Retinal pigment epithelial cell (primary cell): ENCODE measurements around the gene TLCD1.

ENCODE experiments used
- DNase-seq: peaks from one replicate; pipeline ENCODE4 v3.0.0-alpha.2; 2010; ENCODE audit warnings: low read depth
- H3K4me3 ChIP-seq: 2 replicates; pipeline ENCODE4 v1.5.1; 2011; ENCODE audit warnings: mild to moderate bottlenecking, low read length, control low read depth, moderate library complexity
- TF ChIP-seq, protein P1 (sequence below): conservative IDR thresholded peaks from 2 replicates; pipeline ENCODE4 v1.5.1; 2011; ENCODE audit warnings: low read depth, low read length, control low read depth, inconsistent platforms

The TLCD1 gene

DNA sequence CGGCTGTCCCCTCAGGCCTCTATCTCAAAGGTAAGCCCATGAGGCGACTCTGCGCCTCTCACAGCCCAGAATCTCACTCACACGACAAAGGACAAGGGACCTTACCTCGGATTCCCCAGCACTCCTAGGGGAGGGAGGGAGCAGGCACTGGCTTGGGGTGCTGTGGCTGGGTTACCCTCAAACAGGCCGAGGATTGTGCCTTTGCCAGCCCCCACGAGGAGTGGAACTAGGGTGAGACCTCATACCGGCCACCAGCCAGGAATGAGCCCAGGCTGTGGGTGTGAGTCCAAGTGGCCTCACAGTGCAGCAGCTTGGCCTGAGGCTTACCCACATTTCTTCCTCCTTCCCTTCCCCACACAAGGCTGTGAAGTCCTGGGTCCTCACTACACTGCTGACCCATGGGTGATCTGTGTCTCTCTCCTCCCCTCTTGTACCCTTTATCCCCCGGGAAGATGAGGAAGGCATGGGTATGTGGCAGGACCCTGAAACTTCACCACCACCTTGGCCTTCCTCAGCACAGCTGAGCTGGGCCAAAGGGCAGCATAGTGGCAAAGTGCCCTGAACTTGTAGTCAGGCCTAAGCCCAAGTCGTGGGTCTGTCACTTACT is 20.2 kb downstream of the TLCD1 start:
- TF ChIP-seq, protein P1, sequence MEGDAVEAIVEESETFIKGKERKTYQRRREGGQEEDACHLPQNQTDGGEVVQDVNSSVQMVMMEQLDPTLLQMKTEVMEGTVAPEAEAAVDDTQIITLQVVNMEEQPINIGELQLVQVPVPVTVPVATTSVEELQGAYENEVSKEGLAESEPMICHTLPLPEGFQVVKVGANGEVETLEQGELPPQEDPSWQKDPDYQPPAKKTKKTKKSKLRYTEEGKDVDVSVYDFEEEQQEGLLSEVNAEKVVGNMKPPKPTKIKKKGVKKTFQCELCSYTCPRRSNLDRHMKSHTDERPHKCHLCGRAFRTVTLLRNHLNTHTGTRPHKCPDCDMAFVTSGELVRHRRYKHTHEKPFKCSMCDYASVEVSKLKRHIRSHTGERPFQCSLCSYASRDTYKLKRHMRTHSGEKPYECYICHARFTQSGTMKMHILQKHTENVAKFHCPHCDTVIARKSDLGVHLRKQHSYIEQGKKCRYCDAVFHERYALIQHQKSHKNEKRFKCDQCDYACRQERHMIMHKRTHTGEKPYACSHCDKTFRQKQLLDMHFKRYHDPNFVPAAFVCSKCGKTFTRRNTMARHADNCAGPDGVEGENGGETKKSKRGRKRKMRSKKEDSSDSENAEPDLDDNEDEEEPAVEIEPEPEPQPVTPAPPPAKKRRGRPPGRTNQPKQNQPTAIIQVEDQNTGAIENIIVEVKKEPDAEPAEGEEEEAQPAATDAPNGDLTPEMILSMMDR: no peak
- no peak overlapping the region for H3K4me3 ChIP-seq
- no peak for DNase-seq

DNA sequence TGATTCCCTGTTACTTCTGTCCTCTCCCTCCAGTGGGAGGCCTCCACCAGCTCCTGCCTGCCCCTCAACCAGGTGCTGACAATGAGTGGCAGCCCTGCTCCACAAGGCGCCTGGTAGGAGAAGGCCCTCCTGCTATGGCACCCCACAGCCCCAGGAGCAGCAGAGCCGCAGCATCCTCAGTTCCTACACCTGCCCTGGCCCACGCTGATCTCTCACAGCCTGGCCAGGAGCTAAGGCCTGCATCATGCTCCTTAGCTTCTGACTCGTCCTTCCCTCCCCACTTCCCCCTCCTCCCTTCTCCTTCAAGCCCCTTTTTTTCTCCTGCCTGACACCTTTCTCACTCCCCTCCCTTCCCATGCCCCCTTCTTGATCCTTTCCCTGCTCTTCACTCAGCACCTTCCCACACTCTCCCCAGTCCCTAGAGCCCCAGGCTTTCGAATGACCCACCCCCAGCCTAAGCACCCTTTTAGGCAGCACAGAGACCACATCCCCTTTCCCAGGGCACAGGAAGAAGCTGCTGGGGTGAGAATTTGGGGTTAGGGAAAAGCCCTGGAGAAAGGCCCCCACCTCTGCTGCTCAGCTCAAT is 20.9 kb downstream of the TLCD1 start:
- DNase-seq: no peak
- H3K4me3 ChIP-seq: no peak overlapping the region
- TF ChIP-seq, protein P1: no peak

DNA sequence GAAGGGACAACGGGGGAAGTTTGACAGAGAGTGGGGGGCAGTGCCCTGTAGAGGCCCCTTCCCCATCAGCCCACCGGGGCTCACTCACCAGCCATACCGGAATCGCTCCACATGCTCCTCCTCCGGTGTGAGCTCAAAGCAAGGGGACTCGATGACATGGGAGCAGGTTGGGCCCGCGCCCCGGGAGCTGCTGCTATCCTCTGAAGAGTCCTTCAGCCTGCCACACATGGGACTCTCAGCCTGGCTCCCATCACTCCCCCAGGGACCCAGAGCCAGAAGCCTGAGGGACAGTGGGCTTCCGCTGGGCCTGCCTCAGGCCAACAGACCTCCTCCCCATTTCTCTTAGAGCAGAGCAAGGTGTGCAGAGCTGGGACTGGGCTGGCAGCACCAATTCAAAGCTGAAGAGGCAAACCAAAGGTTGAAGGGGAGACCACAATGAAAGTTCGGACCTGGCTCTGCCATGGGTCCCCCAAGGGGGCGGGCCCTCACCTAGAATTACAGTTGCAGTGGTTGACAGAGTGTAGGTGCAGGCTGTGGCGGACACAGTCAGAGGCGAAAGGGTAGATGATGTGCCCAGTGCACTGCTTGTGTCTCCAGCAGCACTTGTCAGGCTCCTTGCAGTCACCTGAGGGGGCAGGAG is 21.7 kb downstream of the TLCD1 start:
- TF ChIP-seq, protein P1: no peak

DNA sequence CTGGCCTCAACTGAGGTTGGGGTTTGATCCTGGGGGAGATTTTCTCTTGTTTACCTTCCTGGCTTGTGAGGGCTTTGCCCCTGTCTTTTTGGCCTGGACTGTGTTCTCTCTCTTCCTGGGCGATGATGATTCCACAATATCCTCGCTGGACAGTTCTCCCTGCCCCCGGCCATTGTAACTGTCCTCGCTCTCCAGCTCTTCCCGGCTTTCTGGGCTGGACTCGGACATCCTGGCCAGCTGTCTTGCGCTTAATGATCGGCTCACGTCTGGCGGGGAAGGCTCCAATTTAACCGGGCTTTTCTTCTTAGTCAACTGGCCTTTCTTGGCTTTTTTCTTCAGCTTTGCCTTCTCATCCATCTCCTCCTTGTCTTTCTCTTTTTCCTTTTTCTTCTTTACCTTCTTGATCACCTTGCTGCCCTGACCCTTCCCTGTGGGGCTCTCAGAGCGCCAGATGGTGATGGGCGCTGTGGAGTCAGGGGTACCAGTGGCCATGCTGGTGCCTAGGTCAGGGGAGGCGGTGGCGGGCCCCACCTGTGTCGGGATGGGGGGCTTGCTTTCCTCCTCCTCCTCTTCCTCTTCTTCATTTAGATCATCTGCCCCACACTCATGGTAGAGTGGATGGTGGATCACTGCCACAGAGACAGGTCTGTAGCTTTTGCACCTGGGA is 22.3 kb downstream of the TLCD1 start:
- no peak for DNase-seq
- H3K4me3 ChIP-seq: no peak overlapping the region
- TF ChIP-seq, protein P1: no peak

More for the DNA sequence above, 21.7 kb downstream of the TLCD1 start:
- no peak overlapping the region for H3K4me3 ChIP-seq
- no peak for DNase-seq

DNA sequence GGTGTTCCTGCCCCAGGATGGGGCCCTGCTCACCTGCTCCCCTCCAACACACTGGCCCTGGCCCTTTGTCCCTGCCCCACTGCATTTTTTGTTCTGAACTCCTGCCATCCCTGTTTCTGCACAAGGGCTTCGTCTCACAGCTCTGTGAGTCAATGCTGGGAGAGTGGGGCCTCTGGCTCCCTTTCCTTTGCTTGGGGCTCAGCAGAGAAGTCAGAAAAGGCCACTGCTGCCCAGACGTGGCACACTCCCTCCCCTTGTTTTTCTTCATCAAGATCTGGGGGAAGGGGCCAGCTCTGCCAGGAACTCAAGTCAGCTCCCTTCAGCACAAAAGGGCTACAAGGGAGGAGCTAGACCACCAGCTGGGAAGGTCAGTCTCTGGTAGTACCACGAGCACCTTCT is 23.3 kb downstream of the TLCD1 start:
- DNase-seq: no peak
- TF ChIP-seq, protein P1: no peak
- H3K4me3 ChIP-seq: no peak overlapping the region

DNA sequence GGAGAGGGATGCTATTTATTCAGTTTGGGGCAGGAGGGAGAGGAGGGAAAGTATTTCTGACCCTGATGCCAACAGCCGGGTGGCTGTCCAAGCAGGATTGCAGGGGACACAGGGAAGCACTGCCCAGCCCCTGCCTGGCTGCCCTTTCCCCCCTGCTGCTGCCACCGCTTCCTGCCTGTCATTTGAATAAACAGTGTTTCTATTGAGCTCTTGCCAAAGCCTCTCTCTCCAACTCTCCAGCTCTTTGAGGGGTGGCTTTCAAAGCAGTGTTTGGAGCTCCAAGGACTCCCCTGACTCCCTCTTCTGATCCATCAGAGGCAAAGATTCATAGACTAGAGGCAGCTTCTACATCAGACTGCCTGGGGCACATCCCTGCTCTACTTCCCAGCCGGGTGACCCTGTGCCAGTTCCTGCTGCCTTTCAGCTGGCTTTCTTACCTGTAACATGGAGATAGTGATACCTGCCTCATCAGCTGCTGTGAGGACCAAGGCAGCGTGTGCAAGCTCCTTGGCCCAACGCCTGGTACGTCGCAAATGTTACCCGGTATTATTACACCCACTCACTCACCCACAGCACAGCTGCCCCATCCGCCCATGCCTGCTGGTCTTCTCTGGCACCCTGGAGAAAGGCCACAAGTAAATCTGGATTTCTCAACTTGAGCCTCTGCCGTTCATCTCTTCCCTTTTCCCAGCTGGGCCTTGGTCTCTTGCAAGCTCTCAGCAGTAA is 23.8 kb downstream of the TLCD1 start:
- TF ChIP-seq, protein P1: no peak
- H3K4me3 ChIP-seq: no peak overlapping the region

More for the DNA sequence above, 23.8 kb downstream of the TLCD1 start:
- no peak for DNase-seq
